DOHH2 (cell line): ENCODE results near the gene KREMEN2.

Source experiments
- CTCF ChIP-seq: fragments of 200-600 bp; sonication (generic); IDR thresholded peaks from one replicate; pipeline ENCODE4 v1.5.1; 2014; ENCODE audit warnings: antibody characterized with exemption, mild to moderate bottlenecking, low read depth, low read length; ENCODE audit not compliant: poor library complexity, severe bottlenecking
- EZH2phosphoT487 ChIP-seq: fragments of 200-600 bp; sonication (generic); IDR thresholded peaks from 2 replicates; pipeline ENCODE4 v1.6.1; 2017; ENCODE audit warnings: borderline replicate concordance, mild to moderate bottlenecking, antibody characterized with exemption, low read length, moderate library complexity, mixed read lengths

GRCh38 chr16:2955438-2955778 lies 8.7 kb upstream of the KREMEN2 start:
- TF ChIP-seq CTCF = no peak
- no peak for TF ChIP-seq EZH2phosphoT487
